GM23248 (cell line): ENCODE results near the gene GPSM1.

Source experiments
- EZH2 ChIP-seq: fragments of 200-600 bp; sonication (generic); IDR thresholded peaks from 2 replicates; pipeline ENCODE4 v1.6.1; 2018; ENCODE audit warnings: antibody characterized with exemption, mild to moderate bottlenecking; ENCODE audit not compliant: insufficient read depth, poor library complexity, severe bottlenecking
- EZH2phosphoT487 ChIP-seq: fragments of 200-600 bp; sonication (generic); IDR thresholded peaks from 2 replicates; pipeline ENCODE4 v1.6.1; 2018; ENCODE audit warnings: antibody characterized with exemption, moderate library complexity, mild to moderate bottlenecking, low read depth; ENCODE audit not compliant: insufficient read depth

- no peak for TF ChIP-seq EZH2
- TF ChIP-seq EZH2phosphoT487: no peak
Measured at GRCh38 chr9:136335296-136336155, 8.2 kb downstream of the GPSM1 start.
